PC-9 (cell line): ENCODE data around the gene MXRA8. TPM values are rescaled to one million over a fixed set of nuclear protein-coding genes. Genes with fewer than 3 reads are reported as not detected.

Experiments
- BruUV-seq: library from RNA; stranded (reverse); fragments of 400-500 nt; replicated peaks from 2 replicates; lab custom pipeline; 2021; lab: Mats Ljungman, UMichigan
- CTCF ChIA-PET: fragments of 300-600 bp; sonication (Branson Sonifier 250); formaldehyde crosslinking; loops from one replicate; lab custom pipeline; 2022; ENCODE audit warnings: antibody characterized with exemption; lab: Charles Lee
- POLR2A ChIA-PET: fragments of 300-600 bp; sonication (Branson Sonifier 250); formaldehyde crosslinking; loops from one replicate; lab custom pipeline; 2022; ENCODE audit warnings: antibody characterized with exemption; ENCODE audit not compliant: unreplicated experiment; lab: Charles Lee
- DNase-seq, 2 experiments: peaks; one replicate each; pipeline versions ENCODE4 v3.0.0 to v3.0.0-alpha.2; 2015 to 2022; ENCODE audit warnings: mixed read lengths in 1 of 2
- H2AFZ ChIP-seq: fragments of 200-600 bp; sonication (generic); 2 replicates; pipeline ENCODE4 v1.8.1; 2017; ENCODE audit warnings: antibody characterized with exemption
- H3F3A ChIP-seq: fragments of 200-600 bp; sonication (generic); 2 replicates; pipeline ENCODE4 v1.8.1; 2017; ENCODE audit warnings: antibody characterized with exemption, mild to moderate bottlenecking, low read depth; ENCODE audit not compliant: insufficient read depth
- H3K27ac ChIP-seq: fragments of 200-600 bp; sonication (generic); 2 replicates; pipeline ENCODE4 v1.6.1; 2016; ENCODE audit warnings: mixed run types
- H3K27me3 ChIP-seq: fragments of 200-600 bp; sonication (generic); 2 replicates; pipeline ENCODE4 v1.6.1; 2016; ENCODE audit warnings: low read depth, mixed run types; ENCODE audit not compliant: insufficient read depth
- H3K36me3 ChIP-seq: fragments of 200-600 bp; sonication (generic); 2 replicates; pipeline ENCODE4 v1.6.1; 2016; ENCODE audit warnings: low read depth, mixed run types
- H3K4me1 ChIP-seq: fragments of 200-600 bp; sonication (generic); replicated peaks from 2 replicates; pipeline ENCODE4 v1.6.1; 2016; ENCODE audit warnings: mixed run types; ENCODE audit not compliant: insufficient read depth
- H3K4me2 ChIP-seq: fragments of 200-600 bp; sonication (generic); 2 replicates; pipeline ENCODE4 v1.6.1; 2017; ENCODE audit warnings: mixed run types
- H3K4me3 ChIP-seq: fragments of 200-600 bp; sonication (generic); 2 replicates; pipeline ENCODE4 v1.6.1; 2016; ENCODE audit warnings: mixed run types
- H3K79me2 ChIP-seq: fragments of 200-600 bp; sonication (generic); 2 replicates; pipeline ENCODE4 v1.6.1; 2017; ENCODE audit warnings: low read depth, mixed run types
- H3K9me2 ChIP-seq: fragments of 200-600 bp; sonication (generic); 2 replicates; pipeline ENCODE4 v1.8.1; 2017; ENCODE audit warnings: mild to moderate bottlenecking; ENCODE audit not compliant: insufficient read depth
- H3K9me3 ChIP-seq: fragments of 200-600 bp; sonication (generic); 2 replicates; pipeline ENCODE4 v1.8.1; 2016; ENCODE audit warnings: low read depth; ENCODE audit not compliant: insufficient read depth
- H4K20me1 ChIP-seq: fragments of 200-600 bp; sonication (generic); 2 replicates; pipeline ENCODE4 v1.8.1; 2017; ENCODE audit not compliant: insufficient read depth
- EZH2 ChIP-seq: fragments of 200-600 bp; sonication (generic); IDR thresholded peaks from 2 replicates; pipeline ENCODE4 v1.8.0; 2017; ENCODE audit warnings: antibody characterized with exemption, low read depth
- intact Hi-C: fragments of 100-400 bp; cut with micrococcal nuclease; formaldehyde crosslinking; loops from one replicate; pipeline ENCODE4 v1.10.0; 2022; ENCODE audit not compliant: unreplicated experiment
- total RNA-seq: library from RNA; stranded (reverse); gene quantifications from 2 replicates; pipeline ENCODE4 v1.2.3, GENCODE V29; 2021
- TF ChIP-seq, protein P1 (sequence below): fragments of 200-600 bp; sonication (generic); conservative IDR thresholded peaks from 2 replicates; pipeline ENCODE4 v1.6.1; 2017; ENCODE audit warnings: mixed run types, antibody characterized with exemption, mild to moderate bottlenecking, moderate library complexity

MXRA8 gene
- total RNA-seq, 1 experiment from 2014 or later: 0.55 TPM

DNA sequence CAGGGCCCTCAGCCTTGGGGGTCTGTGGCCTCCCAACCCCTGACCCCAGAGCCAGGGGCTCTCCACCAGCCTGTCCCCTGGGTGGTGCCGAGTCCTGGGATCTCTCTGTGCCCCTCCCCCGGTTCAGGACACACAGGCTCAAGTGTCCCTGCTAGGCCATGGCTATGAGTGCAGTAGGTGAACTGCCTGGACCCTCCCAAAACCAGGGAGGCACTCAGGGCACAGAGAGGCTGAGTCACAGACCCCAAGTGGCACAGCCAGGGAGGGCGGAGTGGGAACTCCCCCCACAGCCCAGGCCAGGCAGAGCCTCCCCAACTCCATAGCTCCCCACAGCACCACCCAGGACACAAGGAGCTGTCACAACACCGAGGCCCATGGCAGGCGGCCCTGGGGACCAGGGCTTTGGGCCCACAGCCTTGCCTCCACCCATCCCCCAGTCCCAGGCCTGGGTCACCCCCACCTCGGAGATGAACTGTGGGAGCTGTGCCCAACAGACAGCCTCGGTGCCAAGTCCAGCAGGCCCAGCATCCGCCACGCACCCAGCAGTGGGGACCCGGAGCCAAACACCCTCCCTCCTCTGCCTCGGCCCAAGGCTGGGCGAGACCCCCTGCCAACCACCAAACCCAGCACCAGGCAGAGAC, 12.4 kb downstream of the MXRA8 start:
- intact Hi-C loops: loop anchor here (2.0 to 10.0 kb wide), 4 partner anchors 15 to 89 kb away; partner anchors contain the start of genes TAS1R3, UBE2J2 and VWA1
- ChIA-PET POLR2A (no interaction called here), CTCF (no interaction called here)
- H3K4me1 ChIP-seq: peaks cover 51% of the 10 kb centered on the region
- peaks cover 10% of the 10 kb centered on the region; the same call in 1 of the 2 replicates for H3K36me3 ChIP-seq
- no peak for DNase-seq
- no peak overlapping the region for H2AFZ ChIP-seq
- BruUV-seq: TSS peak; percentile 25
- TF ChIP-seq EZH2: no peak
- TF ChIP-seq, protein P1, sequence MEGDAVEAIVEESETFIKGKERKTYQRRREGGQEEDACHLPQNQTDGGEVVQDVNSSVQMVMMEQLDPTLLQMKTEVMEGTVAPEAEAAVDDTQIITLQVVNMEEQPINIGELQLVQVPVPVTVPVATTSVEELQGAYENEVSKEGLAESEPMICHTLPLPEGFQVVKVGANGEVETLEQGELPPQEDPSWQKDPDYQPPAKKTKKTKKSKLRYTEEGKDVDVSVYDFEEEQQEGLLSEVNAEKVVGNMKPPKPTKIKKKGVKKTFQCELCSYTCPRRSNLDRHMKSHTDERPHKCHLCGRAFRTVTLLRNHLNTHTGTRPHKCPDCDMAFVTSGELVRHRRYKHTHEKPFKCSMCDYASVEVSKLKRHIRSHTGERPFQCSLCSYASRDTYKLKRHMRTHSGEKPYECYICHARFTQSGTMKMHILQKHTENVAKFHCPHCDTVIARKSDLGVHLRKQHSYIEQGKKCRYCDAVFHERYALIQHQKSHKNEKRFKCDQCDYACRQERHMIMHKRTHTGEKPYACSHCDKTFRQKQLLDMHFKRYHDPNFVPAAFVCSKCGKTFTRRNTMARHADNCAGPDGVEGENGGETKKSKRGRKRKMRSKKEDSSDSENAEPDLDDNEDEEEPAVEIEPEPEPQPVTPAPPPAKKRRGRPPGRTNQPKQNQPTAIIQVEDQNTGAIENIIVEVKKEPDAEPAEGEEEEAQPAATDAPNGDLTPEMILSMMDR: no peak
- no peaks in the 10 kb centered on the region for H3K27me3 ChIP-seq
- no peaks in the 10 kb centered on the region for H4K20me1 ChIP-seq
- H3K27ac ChIP-seq: peak overlapping the region; percentile 92
- peaks cover 65% of the 10 kb centered on the region for H3F3A ChIP-seq
- no peaks in the 10 kb centered on the region for H3K9me3 ChIP-seq
- H3K4me3 ChIP-seq: peak overlapping the region; percentile 85
- H3K4me2 ChIP-seq: peak overlapping the region; percentile 93
- no peaks in the 10 kb centered on the region for H3K9me2 ChIP-seq
- peaks cover 68% of the 10 kb centered on the region for H3K79me2 ChIP-seq

DNA sequence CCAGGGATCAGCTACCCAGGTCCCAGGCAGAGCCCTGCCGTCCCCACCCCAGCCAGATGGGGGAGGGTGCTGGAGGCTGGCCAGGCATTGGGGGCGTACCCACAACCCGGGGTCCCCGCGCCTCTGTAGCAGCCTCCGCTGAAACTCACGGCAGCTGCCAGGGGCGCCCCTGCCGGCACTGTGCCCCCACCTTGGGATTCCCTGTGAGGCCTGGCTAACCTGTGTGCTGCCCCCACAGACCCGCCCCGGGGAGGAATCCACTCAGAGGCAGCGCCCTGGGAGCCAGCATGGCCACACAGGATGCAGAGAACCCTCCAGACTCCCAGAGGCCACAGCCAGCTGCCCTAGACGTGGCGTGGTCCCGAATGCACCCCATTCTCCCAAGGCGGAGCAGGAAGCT, 13.0 kb downstream of the MXRA8 start:
- peaks cover 67% of the 10 kb centered on the region for H3F3A ChIP-seq
- H3K9me3 ChIP-seq: no peaks in the 10 kb centered on the region
- H3K27ac ChIP-seq: peak overlapping the region; percentile 92
- H2AFZ ChIP-seq: no peak overlapping the region
- peaks cover 73% of the 10 kb centered on the region for H3K79me2 ChIP-seq
- peak; percentile 59 to 71 for DNase-seq
- H3K4me1 ChIP-seq: peaks cover 51% of the 10 kb centered on the region
- H4K20me1 ChIP-seq: no peaks in the 10 kb centered on the region
- peaks cover 10% of the 10 kb centered on the region; the same call in 1 of the 2 replicates for H3K36me3 ChIP-seq
- H3K27me3 ChIP-seq: no peaks in the 10 kb centered on the region
- intact Hi-C loops: loop anchor here (2.0 to 10.0 kb wide), 4 partner anchors 15 to 89 kb away; partner anchors contain the start of genes TAS1R3, UBE2J2 and VWA1
- H3K4me2 ChIP-seq: peak overlapping the region; percentile 93
- CTCF ChIA-PET: no interaction called here
- H3K4me3 ChIP-seq: peak overlapping the region; percentile 85; the same call in 1 of the 2 replicates
- no TSS peak for BruUV-seq
- TF ChIP-seq EZH2: no peak
- TF ChIP-seq, protein P1: no peak
- POLR2A ChIA-PET: no interaction called here
- H3K9me2 ChIP-seq: no peaks in the 10 kb centered on the region

DNA sequence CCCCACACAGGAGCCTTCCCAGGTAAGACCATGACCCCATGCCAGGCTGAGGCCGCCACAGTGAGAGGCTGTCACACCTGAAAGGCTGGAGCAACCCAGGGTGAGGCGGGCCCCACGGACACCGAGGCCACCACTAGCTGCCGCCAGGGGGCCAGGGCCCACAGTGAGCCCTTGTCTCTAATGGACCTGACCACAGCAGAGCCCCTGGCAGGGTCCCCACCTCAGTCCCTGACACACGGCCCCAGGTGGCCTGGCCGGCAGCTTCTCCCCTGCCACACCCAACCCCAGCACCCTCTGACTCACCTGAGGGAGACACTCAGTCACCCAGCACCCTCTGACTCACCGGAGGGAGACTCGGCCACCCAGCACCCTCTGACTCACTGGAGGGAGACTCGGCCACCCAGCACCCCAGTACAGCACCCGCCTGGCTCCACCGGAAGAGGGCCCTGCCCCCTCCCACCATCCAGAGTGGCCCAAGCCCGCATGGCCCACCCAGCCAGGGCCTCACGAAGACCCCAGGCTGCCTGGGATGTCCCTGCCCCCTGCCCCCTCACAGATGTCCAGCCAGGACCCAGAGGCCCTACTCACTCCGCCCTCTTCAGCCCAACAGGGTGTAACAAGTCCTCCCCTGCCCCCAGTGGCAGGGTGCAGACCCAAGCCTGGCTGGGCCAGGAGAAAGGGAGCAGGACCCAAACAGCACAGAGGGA, 13.5 kb downstream of the MXRA8 start:
- Histone ChIP-seq H4K20me1 (no peaks in the 10 kb centered on the region), H3F3A (peaks cover 67% of the 10 kb centered on the region), H3K79me2 (peaks cover 76% of the 10 kb centered on the region), H3K27me3 (no peaks in the 10 kb centered on the region), H3K9me3 (no peaks in the 10 kb centered on the region), H3K4me3 (peak overlapping the region; percentile 85; the same call in 1 of the 2 replicates), H3K27ac (peak overlapping the region; percentile 92), H3K36me3 (peaks cover 10% of the 10 kb centered on the region; the same call in 1 of the 2 replicates), H2AFZ (no peak overlapping the region), H3K4me1 (peaks cover 51% of the 10 kb centered on the region), H3K4me2 (peak overlapping the region; percentile 93), H3K9me2 (no peaks in the 10 kb centered on the region)
- peak; percentile 96 to 98 for DNase-seq
- no peak for TF ChIP-seq EZH2
- TF ChIP-seq, protein P1: peak; percentile 79
- ChIA-PET CTCF (interaction anchor here (0.6 kb wide), 1 partner anchor 154 kb away, joined by 6 read pairs; no protein-coding TSS in a partner anchor), POLR2A (no interaction called here)
- BruUV-seq: no TSS peak
- intact Hi-C loops: loop anchor here (1.0 to 10.0 kb wide), 6 partner anchors 14 to 160 kb away; partner anchors contain the start of genes TAS1R3, UBE2J2 and VWA1
